HG03159 (cell line): ENCODE results near the gene FAM53B.

Source experiments
- ATAC-seq: cut with Tn5 transposase; IDR thresholded peaks from one replicate; pipeline ENCODE4 v1.9.1; 2021; ENCODE audit warnings: mild to moderate bottlenecking, moderate library complexity; ENCODE audit not compliant: unreplicated experiment

FAM53B gene

DNA sequence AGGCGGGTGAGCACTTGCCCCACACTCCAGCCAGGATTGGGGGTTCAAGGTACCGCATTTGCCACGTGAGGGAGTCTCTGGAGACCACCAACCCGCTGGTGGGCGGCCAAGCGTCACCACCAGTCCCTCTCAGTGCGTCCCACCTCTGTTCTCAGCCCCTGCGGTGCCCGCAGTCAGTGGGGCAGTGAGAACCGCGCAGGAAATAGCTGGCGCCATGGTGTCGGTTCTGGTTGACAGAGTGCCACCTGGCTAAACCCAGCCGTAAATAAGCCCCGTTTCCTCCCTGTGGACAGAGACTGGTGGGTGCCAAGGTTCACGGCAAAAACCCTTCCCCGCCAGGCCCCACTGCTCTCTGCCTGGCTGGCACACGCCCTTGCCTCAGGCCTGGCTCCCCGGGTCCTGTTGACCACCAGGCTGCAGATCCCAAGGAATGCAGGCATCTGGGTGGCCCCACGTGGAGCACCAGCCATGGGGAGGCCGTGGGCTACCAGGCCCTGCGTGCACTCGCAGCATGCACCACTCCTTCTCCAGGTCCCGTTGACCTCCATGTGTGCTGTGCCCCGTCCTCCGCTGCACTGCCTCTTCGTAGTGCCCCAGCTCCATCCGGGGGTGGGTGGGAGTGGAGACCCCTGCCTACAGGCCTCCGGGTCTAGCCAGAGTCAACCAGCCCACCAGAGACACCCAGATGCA lies 142.6 kb downstream of the FAM53B start:
- ATAC-seq: no peak

DNA sequence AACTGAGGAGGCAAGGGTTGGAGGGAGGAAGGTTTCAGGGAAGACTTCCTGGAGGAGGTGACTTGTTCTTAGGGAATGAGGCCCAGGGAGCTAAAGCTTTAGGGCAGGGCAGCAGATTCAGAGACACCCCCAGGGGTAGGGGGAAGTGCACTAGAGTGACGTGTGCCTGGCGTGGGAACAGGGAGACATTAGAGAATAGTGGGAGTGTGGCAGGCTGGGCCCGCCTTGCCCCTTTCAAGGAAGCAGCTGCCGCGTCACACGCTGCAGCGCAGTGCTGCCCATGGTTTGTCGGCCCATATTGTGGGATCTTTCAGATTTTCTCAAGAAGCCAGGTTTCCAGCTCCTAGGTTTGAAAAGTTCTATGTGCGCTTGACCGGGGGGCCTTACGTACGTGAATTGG lies 143.2 kb downstream of the FAM53B start:
- ATAC-seq: no peak

DNA sequence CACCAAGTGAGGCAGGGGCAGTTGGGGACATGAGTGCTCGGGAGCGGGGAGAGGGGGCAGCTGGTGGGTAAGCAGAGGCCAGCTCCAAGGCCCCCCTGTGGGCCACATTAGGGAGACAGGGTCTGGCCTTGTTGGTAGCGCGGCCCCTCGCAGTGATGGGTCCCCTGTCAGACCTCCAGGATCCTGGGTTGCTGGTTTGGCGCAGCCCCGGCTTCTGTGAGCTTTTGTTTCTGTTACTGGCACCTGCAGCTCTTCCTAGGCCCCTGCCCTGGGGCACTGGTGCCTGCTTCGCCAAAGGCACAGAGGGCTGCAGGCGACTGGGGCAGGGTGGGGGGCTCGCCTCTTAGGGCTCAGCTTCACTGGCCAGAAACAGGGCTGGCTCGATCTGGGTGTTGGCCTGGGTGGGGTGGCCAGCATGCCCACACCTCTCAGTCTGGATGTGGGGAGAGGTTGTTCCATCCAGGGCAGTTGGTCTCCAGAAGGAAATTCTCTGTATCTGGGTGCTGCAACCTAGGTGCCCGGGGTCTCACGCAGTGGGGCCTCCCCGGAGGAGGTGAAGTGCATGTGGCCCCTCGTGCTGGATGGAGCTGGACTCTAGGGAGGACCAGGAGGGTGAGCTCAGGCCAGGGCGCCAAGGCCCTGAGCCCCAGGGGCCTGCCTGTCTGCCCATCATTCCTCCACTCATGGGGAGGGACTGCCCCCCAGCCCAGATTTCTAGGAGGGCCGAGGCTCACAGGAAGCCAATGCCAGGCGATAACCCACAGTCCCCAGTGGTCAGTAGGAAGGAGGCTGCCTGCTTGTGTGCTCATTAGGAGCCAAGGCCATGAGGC lies 143.9 kb downstream of the FAM53B start:
- no peak for ATAC-seq

DNA sequence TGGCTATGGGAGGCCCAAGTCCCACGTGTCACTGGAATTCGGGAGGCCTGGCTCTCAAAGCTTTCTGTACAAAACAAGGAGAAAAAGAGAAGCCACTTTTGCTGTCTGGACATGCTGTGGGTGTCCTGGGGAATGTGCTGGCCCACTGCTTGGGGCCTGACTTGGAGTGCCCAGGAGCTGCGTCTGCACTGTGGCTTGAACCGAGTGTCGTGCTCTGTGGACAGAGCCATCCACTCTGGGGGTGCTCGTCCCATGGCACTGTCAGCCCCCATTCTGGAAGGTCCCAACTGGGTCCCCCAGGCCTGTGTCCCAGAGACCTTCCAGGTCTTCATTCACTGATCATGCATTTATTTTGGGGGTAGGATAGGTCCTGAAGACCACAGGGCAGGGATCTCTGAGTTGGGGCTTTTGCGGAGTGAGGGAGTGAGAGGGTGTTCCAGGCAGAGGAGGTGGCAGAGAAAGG lies 144.6 kb downstream of the FAM53B start:
- no peak for ATAC-seq

DNA sequence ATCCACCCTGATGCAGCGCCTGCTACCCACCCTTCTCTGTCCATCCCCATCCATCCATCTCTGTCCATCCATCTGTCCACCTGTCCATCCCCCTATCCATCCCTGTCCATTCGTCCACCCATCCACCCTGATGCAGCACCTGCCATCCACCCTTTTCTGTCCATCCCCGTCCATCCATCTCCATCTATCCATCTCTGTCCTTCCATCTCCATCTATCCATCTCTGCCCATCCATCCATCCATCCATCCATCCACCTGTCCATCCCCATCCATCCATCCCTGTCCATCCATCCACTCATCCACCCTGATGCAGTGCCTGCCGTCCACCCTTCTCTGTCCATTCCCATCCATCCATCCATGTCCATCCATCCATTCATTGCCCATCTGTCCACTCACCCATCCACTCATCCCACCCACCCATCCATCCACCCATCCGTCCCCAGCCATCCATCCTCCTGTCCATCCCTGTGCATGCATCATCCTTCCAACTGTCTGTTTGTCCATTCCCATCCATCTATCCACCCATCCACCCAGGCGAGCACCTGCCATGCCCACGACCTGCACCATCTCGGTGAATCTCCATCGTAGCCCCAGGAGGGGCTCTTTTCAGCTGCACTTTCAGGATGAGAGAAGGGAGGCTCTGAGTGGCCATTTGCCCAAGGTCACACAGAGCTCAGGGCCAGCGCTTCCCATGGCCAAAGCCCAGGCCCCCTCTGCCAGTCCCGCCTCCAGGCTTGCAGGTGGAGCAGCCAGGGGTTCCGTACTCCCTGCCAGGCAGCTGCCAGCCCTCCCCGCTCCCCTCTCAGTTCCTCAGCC lies 145.2 kb downstream of the FAM53B start:
- no peak for ATAC-seq

DNA sequence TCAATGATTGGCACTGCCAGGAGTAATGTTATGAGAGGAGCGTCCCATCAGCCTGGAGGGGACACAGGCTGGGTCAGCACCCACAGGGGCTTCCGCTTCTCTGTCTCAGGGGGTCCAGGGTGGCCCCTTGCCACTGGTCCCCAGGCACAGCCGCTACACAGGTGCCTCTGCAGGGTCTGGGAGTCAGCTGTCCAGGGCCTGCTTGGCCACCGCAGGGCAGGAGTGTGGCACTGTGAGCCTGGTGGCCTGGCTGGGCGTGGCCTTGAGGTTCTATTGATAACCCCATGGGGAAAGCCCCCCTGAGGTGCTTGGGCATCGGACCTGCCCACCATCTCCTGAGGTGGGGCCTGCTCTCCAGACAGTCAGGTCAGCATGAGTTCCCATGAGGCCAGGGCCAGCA lies 146.0 kb downstream of the FAM53B start:
- no peak for ATAC-seq

DNA sequence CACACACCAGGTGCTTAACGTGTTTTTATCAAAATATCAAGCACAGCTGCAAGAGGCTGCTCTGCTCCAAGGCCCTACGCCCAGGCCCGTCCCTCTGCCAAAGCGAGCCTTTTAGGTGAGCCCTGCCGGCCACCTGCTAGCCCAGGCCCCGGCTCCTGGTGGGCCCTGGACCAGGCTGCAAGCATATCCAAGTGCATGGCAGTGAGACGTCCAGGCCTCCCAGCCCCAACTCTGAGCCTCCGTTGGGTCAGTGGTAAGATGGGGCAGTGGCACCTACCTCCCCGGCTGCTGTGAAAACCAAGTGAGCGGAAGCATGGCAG lies 146.4 kb downstream of the FAM53B start:
- ATAC-seq: no peak

DNA sequence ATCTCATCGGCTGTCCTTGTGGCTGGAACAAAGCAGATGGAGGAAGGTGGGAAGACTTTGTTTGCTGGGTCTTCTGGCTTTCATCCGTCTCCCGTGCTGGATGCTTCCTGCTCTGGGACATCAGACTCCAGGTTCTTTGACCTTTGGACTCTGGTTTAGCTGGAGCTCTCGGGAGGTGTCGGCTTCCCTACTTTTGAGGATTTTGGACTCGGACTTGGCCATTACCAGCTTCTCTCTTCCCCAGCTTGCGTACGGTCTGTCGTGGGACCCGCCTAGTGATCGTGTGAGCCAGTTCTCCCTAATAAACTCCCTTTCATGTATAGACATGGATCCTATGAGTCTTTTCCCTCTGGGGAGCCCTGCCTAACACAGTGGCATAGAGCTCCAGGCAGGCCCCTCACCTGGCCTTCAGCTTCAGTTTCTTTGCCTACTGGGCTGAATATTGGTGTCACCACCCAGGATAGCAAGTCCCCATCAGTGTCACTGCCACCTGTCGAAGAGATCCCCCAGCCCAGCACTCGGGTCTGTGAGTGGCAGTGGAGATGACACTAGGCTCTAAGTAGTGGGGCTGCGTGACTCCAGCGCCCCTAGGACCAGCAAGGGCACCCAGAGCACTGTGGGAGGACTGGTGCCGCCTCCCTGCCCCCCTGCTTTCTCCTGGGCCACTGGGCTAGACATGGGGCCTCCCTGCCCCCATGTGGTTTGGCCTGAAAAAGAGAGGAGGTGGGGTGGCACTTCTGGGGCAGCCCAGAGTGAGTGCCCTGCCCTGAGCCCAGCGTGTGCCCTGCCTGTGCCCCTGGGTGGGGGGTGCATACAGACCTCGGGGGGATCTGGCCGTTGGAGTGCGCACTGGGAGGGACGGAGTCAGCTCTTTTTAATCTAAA lies 147.0 kb downstream of the FAM53B start:
- no peak for ATAC-seq

DNA sequence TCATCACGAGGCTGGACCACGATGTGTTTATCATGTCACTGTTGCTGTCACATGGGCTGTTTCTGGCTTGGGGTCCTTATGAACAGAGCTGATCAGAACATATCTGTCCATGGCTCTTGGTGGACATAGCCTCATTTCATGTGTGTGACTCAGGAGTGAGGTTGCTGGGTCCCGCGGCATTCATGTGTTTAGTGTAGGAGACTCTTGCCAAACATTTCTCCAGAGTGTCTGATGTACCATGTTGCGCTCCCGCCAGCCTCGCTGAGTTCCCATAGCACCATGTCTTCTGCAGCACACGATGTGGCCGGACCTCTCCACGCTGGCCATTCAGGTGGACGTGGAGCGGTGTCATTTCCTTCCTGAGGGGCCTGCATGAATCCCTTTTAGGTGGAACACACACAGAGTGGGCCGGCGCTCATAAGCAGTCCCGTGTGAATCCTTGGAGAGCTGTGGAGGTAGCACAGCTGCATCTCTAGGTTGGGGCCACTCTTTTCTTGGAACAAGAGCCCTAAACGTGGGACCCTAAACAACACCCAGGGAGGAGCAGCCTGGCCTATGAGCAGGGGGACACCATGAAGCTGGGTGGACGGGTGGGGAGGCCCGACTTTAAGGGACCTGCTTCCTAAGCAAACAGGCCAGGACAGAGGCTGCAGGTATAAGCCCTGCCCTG lies 147.9 kb downstream of the FAM53B start:
- ATAC-seq: no peak

DNA sequence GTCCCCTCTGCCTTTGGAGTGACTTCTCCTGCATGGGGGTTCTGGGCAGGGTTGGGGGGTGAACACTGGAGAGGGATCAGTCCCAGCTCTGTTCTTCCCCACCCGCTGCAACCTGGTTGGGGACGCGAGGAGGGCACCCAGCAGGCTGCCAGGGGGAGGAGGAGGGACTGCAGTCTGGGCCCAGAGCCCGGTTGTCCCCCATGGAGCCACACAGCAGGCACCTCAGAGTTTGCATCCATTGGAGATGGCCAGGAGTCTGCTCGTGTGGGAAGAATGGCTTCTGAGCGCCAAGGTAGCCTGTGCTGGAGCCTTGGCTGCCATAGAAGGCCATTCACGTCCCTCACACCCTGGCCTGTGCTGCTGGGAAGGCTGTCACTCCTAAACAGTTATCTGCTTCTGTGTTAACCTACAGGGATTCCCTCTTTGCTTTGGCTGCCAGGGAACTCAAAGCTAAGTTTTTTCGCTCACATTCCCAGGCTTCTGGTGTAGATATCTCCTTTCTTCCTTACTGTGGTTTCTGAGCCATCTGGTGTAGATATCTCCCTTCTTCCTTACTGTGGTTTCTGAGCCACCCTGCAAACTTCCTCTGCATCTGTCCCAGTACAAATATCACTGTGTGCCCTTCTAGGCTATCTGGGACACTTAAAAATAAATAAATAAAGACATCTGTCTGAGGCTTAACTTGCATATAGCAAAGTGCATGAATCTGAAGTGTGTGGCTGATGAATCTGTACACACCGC lies 148.9 kb downstream of the FAM53B start:
- ATAC-seq: no peak

DNA sequence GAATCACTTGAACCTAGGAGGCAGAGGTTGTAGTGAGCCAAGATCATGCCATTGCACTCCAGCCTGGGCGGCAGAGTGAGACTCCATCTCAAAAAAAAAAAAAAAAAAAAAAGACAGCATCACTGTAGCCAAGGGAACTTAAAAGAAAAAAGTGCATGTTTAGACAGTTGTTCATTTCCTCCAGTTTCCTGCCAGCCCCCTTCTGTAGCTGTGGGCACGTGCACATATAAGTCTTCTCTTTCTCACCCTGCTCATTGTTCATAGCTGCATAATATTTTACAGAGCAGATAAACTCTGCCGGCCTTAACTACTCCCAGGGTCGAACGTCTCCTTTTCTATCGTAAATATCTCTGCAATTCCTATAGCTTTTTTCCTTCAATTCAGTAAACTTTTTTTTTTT lies 149.9 kb downstream of the FAM53B start:
- no peak for ATAC-seq

DNA sequence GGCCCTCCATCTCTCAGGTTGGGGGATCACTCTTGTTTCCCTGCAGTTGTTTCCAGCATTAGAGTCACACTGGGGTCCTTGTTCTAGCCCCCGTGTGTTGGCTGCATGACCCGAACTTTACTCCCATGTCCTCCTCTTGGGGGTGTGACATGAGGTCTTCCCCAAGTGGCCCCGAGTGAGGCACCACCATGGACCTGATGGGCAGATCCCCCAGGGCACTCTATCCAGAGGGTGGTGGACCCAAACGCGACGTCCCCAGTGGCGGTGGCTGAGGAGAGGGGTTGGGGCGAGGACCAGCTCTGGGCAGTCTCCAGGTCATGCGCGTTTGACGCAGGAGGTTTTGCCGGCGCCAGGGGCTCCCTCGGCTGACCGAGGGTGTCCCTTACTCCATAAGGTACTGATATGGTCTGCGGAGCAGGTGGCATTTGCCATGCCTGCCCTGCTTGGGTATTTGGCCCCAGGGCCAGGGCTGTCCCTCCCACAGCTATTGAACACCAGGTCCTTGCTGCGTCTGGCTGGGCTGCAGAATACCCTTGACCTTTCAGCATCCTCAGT lies 150.7 kb downstream of the FAM53B start:
- ATAC-seq: no peak

DNA sequence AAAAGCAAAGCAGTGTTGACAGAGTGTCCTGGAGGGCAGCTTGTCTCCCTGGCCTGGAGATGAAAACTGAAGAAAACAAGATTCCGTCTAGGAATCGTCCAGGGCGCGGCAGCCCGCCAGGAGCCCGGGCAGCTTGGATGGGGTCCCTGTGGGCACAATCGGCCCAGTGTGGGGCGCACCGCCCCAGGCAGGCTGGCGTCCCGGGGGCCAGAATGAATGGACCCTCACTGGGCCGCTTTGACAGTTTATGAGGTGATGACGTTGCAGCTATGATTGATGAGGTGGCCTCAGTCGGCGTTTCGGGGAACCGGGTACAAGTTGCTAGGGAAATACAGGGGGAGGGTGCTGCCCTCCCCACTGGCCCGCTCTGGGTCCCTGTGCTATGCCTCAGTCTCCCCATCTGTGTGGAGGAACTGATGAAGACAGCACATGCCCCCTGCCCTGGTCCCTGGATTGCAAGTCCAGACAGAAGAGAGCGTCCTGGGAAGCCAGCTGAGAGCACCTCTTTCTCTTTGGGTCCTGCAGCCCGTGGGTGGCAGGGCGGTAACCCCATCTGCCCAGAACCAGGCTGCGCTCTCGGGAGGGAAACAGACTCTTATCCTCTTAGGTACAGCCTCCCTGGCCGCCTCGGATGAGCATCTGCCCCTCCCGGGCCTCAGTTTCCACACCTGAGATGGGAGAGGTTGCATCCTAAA lies 151.3 kb downstream of the FAM53B start:
- no peak for ATAC-seq

DNA sequence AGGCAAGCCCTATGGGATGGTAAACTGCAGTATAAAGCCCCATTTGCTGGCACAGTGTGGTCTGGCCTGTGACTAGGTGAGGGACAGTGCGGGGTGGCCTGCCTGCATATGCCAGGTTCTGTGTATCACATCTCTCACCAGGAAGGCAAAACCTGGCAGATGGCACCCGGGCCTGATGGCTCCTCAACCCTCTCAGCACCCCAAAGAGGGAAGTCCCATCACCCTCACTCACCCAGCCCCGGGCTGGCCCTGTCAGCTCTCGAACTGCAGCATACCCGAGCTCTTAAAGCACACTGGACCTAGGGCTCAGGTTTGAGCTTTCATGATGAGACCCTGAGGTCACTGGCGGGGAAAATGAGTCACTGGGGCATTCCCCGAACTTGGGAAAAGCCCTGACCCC lies 152.1 kb downstream of the FAM53B start:
- ATAC-seq: no peak

DNA sequence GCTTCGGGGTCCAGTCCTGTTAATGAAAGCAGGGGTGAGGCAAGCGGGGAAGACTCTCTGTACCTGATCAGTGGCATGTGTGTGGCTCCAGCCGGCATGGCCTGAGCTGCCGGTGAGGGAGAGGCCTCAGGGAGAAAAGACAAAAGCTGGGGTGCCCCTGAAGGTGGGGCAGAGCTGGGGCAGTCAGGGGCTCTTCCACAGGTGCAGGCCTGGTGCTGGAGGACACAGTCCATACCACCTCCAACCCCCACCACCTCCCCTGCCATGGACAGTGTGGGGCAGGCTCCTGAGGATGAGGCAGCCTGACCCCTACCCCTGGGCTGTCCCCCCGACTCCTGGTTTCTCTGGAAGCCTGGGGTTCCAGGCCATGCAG lies 153.1 kb downstream of the FAM53B start:
- ATAC-seq: no peak

DNA sequence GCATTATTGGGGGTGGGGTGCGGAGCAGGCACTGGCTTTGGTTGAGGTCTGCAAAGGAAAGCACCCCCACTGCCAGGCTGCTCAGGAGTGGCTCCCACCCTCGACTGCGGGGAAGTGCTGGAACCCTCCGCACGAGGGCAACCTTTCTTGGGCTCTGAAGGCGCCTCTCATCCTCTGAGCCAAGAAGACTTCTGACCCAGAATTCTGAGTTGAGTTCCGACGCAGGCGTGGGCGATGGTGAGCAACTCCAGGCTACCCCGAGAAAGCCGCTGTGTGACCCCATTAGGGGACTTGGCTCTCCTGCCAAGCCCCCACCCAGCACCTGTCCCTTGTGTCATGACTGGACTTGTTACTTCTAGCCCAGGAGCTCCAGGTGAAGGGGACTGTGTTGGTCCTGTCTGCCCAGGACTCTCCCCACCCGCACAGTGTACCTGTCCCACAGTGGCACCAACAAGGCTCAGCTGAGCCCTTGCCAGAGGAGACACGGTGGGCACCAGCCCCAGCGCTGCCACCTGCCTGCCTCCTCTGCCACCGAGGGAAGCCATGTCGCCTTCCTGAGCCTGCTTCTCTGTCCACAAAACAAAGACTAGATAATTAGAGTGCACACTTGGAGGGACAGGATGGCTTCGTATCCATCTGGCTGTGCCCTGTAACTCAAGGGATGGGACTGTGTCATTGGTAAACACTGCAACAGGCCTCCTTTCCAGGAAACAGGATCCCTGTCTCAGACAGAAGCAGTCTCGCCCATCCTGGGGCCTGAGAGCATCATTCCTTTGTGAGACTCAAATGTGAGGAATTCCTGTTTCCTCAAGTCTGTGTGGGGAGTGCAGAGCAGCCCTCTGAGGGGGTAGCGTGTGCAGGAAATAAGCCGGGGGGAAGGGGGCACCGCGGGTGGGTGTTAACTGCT lies 153.7 kb downstream of the FAM53B start:
- no peak for ATAC-seq

DNA sequence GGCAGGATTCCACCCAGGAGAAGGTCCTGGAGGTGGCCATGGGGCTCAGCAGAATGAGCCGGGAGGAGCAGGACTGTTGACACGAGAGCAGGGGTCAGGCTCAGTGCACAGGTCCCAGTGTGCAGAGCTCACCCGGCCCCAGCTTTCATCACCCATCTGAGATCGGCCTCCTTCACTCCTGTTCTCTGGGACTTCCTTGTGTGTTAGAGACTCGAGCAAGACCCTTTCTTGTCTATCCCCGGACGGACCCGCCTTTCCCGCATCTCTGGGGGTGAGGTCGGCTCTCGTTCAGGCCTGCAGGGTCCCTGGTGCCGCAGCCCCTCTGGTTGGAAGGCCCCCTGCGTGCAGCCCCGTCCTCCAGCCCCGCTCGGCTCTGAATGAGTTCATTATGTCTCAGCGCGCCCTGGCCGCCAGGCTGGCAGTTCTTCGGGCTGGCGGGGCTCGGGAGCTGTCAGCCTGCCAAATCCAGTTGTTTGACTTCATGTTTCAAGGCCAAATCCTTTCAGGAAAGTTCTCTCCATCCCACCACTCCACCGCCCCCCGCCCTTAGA lies 154.6 kb downstream of the FAM53B start:
- no peak for ATAC-seq
